OCI-LY3 (cell line): Measurements from ENCODE around the gene CTNNBL1.

Experiments
- EZH2phosphoT487 ChIP-seq: fragments of 200-600 bp; shearing (Covaris generic); IDR thresholded peaks from 2 replicates; pipeline ENCODE4 v1.6.1; 2018; ENCODE audit warnings: antibody characterized with exemption, mixed run types, low read depth
- TF ChIP-seq, protein P1 (sequence below): fragments of 200-600, 300-600 bp; sonication (generic); IDR thresholded peaks from 2 replicates; pipeline ENCODE4 v1.5.1; 2014; ENCODE audit warnings: antibody characterized with exemption, low read length, low read depth

DNA sequence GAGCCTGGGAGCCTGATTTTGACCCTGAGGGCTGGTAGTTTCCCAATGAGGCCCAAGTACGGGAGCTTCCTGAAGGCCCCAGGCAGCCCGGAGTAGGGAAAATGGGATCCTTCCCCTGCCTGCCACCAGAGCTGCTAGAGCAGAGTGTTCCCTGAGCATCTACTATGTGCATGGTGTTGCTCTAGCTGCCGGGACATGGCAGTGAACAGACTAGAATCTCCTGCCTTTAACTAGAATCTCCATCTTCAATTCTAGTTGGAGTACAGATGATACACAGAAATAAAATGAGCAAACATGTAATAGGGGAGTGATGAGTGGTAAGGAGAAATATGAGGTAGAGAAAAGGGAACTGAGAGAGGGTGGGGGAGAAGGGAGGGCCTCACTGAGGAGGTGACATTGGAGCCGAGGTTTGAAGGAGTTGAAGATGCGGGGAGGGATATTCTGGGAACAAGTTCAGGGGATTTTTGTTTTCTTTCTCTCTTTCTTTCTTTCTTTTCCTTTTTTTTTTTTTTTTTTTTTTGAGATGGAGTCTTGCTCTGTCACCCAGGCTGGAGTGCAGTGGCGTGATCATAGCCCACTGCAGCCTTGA lies 227.6 kb downstream of the CTNNBL1 start:
- TF ChIP-seq, protein P1, sequence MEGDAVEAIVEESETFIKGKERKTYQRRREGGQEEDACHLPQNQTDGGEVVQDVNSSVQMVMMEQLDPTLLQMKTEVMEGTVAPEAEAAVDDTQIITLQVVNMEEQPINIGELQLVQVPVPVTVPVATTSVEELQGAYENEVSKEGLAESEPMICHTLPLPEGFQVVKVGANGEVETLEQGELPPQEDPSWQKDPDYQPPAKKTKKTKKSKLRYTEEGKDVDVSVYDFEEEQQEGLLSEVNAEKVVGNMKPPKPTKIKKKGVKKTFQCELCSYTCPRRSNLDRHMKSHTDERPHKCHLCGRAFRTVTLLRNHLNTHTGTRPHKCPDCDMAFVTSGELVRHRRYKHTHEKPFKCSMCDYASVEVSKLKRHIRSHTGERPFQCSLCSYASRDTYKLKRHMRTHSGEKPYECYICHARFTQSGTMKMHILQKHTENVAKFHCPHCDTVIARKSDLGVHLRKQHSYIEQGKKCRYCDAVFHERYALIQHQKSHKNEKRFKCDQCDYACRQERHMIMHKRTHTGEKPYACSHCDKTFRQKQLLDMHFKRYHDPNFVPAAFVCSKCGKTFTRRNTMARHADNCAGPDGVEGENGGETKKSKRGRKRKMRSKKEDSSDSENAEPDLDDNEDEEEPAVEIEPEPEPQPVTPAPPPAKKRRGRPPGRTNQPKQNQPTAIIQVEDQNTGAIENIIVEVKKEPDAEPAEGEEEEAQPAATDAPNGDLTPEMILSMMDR = no peak
- no peak for TF ChIP-seq EZH2phosphoT487
